GM19238 (cell line): Measurements from ENCODE around the gene STAT5B.
A peak's percentile ranks its signal among the peaks of the same experiment; 100 is the strongest.
"Not testable (repeated sequence)": the region's sequence is repeated elsewhere in the genome, so short reads cannot be mapped to it uniquely, and the experiment has no call there.

Experiments
- DNase-seq: peaks from one replicate; pipeline ENCODE4 v3.0.0; 2011; ENCODE audit warnings: low spot score; ENCODE audit not compliant: insufficient read length

STAT5B gene

GRCh38 chr17:42197564-42198156 lies 78.5 kb downstream of the STAT5B start:
- no peak for DNase-seq

- DNase-seq = peak; percentile 86
Observed at GRCh38 chr17:42193969-42194899, 82.0 kb downstream of the STAT5B start, which contains the start of gene GHDC. TSS of gene GHDC (minus strand) at chr17:42194494. CDS start at chr17:42193581, 913 bp downstream.

GRCh38 chr17:42193216-42193968 lies 82.8 kb downstream of the STAT5B start:
- no peak for DNase-seq

- no peak for DNase-seq
Observed at GRCh38 chr17:42192189-42193126, 83.7 kb downstream of the STAT5B start.

GRCh38 chr17:42191275-42191608 lies 84.9 kb downstream of the STAT5B start:
- no peak for DNase-seq

GRCh38 chr17:42190491-42191274 lies 85.5 kb downstream of the STAT5B start:
- DNase-seq = no peak

- DNase-seq = no peak
Observed at GRCh38 chr17:42189651-42189965, 86.6 kb downstream of the STAT5B start.

- DNase-seq = no peak
Observed at GRCh38 chr17:42188749-42189650, 87.2 kb downstream of the STAT5B start.

- DNase-seq = no peak
Observed at GRCh38 chr17:42187833-42188232, 88.4 kb downstream of the STAT5B start.

- not testable (repeated sequence) for DNase-seq
Observed at GRCh38 chr17:42186191-42186590, 90.0 kb downstream of the STAT5B start.

GRCh38 chr17:42185621-42185930 lies 90.6 kb downstream of the STAT5B start:
- DNase-seq = no peak

- DNase-seq = no peak
Observed at GRCh38 chr17:42184713-42185620, 91.2 kb downstream of the STAT5B start, which contains the start of gene HCRT. TSS of gene HCRT (minus strand) at chr17:42185452. CDS start at chr17:42185365, 87 bp downstream.

- peak; percentile 86 for DNase-seq
Observed at GRCh38 chr17:42183741-42184711, 92.2 kb downstream of the STAT5B start.

- DNase-seq = no peak
Observed at GRCh38 chr17:42182927-42183734, 93.1 kb downstream of the STAT5B start.

GRCh38 chr17:42181851-42182207 lies 94.4 kb downstream of the STAT5B start:
- no peak for DNase-seq
